ENCODE measurements around the gene USP8.

- TF ChIP-seq, protein P1, sequence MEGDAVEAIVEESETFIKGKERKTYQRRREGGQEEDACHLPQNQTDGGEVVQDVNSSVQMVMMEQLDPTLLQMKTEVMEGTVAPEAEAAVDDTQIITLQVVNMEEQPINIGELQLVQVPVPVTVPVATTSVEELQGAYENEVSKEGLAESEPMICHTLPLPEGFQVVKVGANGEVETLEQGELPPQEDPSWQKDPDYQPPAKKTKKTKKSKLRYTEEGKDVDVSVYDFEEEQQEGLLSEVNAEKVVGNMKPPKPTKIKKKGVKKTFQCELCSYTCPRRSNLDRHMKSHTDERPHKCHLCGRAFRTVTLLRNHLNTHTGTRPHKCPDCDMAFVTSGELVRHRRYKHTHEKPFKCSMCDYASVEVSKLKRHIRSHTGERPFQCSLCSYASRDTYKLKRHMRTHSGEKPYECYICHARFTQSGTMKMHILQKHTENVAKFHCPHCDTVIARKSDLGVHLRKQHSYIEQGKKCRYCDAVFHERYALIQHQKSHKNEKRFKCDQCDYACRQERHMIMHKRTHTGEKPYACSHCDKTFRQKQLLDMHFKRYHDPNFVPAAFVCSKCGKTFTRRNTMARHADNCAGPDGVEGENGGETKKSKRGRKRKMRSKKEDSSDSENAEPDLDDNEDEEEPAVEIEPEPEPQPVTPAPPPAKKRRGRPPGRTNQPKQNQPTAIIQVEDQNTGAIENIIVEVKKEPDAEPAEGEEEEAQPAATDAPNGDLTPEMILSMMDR (conservative IDR thresholded peaks at IDR 0.05; ENCODE audit: low read depth, low read length), result no peak
- no peak for TF ChIP-seq EZH2 (IDR thresholded peaks at IDR 0.05; ENCODE audit: borderline replicate concordance, low read depth, low read length, poor library complexity, severe bottlenecking)
Observed at GRCh38 chr15:50549326-50549725, 125.1 kb downstream of the USP8 start.

Measured in A673 (cell line).